BE2C (cell line): ENCODE measurements around the gene RHBDL1.

ENCODE experiments used
- DNase-seq: peaks from one replicate; pipeline ENCODE4 v3.0.0-alpha.2; 2020
- H3K27me3 ChIP-seq: fragments of 250-450 bp; sonication (Bioruptor Pico); 2 replicates; pipeline ENCODE4 v1.5.1; 2020; ENCODE audit warnings: mild to moderate bottlenecking
- H3K36me3 ChIP-seq: fragments of 250-450 bp; sonication (Bioruptor Pico); 2 replicates; pipeline ENCODE4 v1.5.1; 2020; ENCODE audit warnings: mild to moderate bottlenecking
- H3K4me1 ChIP-seq: fragments of 250-450 bp; sonication (Bioruptor Pico); 2 replicates; pipeline ENCODE4 v1.5.1; 2020
- H3K4me3 ChIP-seq: 2 replicates; pipeline ENCODE4 v1.5.1; 2011; ENCODE audit warnings: low read depth, low read length
- H3K9me3 ChIP-seq: fragments of 250-450 bp; sonication (Bioruptor Pico); 2 replicates; pipeline ENCODE4 v1.5.1; 2020
- TF ChIP-seq, protein P1 (sequence below): IDR thresholded peaks from 2 replicates; pipeline ENCODE4 v1.5.1; 2012; ENCODE audit warnings: mild to moderate bottlenecking, low read depth, low read length

Gene RHBDL1

GRCh38 chr16:666572-666971 lies 8.9 kb upstream of the RHBDL1 start:
- Histone ChIP-seq H3K9me3 (no peaks in the 10 kb centered on the region), H3K4me3 (no peak overlapping the region), H3K27me3 (no peaks in the 10 kb centered on the region), H3K36me3 (peaks cover 28% of the 10 kb centered on the region), H3K4me1 (no peaks in the 10 kb centered on the region)
- DNase-seq: no peak
- TF ChIP-seq, protein P1, sequence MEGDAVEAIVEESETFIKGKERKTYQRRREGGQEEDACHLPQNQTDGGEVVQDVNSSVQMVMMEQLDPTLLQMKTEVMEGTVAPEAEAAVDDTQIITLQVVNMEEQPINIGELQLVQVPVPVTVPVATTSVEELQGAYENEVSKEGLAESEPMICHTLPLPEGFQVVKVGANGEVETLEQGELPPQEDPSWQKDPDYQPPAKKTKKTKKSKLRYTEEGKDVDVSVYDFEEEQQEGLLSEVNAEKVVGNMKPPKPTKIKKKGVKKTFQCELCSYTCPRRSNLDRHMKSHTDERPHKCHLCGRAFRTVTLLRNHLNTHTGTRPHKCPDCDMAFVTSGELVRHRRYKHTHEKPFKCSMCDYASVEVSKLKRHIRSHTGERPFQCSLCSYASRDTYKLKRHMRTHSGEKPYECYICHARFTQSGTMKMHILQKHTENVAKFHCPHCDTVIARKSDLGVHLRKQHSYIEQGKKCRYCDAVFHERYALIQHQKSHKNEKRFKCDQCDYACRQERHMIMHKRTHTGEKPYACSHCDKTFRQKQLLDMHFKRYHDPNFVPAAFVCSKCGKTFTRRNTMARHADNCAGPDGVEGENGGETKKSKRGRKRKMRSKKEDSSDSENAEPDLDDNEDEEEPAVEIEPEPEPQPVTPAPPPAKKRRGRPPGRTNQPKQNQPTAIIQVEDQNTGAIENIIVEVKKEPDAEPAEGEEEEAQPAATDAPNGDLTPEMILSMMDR: no peak

DNA sequence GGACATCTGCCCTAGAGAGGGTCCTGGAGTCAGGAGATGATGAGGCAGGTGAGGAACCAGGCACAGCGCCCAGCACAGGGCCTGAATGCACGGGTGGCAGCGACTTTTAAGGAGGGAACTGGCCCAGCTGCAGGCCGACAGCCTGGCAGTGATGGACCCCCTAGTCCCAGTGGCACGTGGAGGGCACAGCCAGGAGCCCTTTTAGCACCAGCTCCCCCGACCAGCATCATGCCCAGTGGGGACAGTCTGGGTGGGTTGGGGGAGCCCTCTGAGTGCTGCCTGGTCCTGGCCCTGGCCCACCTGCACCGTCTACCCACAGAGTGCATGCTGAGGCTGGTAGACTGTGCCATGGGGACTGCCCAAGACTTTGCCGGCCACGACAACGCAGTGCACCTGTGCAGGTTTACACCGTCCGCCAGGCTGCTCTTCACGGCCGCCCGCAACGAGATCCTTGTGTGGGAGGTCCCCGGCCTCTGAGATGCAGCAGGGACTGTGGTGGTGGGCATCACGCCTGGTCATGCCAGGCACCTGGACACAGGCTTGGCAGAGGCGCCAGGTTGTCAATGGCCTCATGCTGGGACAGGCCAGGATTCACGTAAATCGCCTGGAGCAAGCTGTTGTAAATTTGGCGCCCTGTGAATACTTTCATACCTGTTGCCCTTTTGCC lies 8.2 kb upstream of the RHBDL1 start:
- TF ChIP-seq, protein P1: no peak
- DNase-seq: no peak
- H3K4me1 ChIP-seq: no peaks in the 10 kb centered on the region
- peaks cover 33% of the 10 kb centered on the region for H3K36me3 ChIP-seq
- H3K27me3 ChIP-seq: no peaks in the 10 kb centered on the region
- H3K9me3 ChIP-seq: no peaks in the 10 kb centered on the region
- no peak overlapping the region; the same call in 1 of the 2 replicates for H3K4me3 ChIP-seq

DNA sequence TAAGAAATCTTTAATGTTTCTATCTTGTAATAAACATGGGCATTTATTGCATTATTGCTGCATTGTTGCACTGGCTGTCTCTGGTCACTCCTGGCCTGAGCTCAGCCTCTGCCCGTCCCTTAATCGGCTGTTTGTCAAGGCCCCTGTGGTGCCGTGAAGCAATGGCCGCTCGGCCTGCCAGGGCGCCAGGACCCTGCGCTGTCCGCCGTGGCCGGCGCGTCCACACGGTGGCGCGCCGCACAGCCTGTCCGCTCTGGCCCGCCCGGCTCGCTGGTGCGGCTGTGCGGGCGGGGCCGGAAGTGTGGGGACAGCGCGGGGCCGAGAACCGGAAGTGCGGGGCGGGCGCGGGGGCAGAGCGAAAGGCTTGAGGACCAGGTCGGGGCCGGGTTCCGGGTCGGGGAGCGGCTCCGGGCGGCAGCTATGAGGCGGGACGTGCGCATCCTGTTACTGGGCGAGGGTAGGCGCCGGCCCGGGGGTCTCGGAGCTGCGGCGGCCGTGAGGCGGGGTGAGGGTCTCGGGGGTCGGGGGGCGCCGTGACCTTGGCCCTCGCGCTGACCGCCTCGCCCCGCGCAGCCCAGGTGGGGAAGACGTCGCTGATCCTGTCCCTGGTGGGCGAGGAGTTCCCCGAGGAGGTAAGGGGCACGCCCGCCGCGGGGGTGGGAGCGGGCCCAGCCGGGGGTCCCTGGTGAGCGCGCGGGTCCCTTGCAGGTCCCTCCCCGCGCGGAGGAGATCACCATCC lies 7.5 kb upstream of the RHBDL1 start, which contains the start of gene RHOT2:
RHOT2 (plus strand) TSS at position 353 of the 739 bp plus-strand sequence; CDS start at position 421, 68 bp downstream.
- Histone ChIP-seq H3K36me3 (peaks cover 40% of the 10 kb centered on the region), H3K4me1 (no peaks in the 10 kb centered on the region), H3K27me3 (no peaks in the 10 kb centered on the region), H3K4me3 (peak within 1 kb of the TSS; percentile 90), H3K9me3 (no peaks in the 10 kb centered on the region)
- TF ChIP-seq, protein P1: peak; percentile 62
- DNase-seq: peak; percentile 95

DNA sequence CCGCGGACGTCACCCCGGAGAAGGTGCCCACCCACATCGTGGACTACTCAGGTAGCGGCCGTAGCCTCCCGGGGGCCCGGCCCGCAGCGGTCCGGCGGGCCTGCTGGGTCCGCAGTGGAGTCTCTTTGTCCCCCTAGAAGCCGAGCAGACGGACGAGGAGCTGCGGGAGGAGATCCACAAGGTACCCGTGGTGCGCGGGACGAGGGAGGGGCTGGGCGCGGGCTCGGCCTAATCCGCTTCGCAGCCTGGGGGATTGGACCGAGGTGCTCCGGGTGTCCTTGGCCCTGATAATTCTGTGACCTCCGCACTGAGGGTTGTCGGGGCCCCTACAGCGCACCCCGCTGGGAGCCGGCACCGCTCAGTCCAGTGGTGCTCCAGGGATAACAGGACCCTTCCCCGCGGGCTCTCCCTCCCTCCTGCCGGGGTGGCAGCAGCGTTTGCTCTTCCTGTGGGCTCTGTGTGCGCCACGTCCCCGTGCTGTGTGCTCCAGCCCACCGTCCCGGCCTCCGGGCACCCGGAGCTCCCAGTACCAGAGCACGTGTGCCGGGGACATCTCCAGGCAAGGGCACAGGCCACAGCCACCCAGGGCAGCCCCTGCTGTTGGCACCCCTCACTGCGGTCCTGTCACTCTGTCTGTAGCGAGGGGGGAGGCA lies 6.8 kb upstream of the RHBDL1 start:
- TF ChIP-seq, protein P1: no peak
- H3K27me3 ChIP-seq: no peaks in the 10 kb centered on the region
- DNase-seq: no peak

DNA sequence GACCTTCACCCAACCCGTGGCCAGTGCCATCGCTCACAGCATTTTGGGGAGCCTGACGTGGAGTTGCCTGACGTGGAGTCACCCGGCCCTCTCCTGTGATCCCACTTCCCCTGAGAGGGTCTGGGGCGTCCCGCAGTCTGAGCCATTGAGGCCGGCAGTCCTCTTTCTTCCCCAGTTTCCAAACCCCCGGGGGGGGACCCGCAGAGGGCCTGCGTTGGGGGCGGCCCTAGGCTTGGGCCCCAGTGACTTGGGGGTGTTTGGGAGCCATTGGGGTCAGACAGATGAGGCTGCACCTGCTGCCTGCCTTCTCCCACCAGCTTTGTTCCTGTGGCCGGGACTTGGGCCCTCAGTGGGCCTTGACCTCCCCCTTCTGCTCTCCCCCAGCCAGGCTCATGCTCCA lies 5.8 kb upstream of the RHBDL1 start:
- Histone ChIP-seq H3K27me3 (no peaks in the 10 kb centered on the region), H3K4me3 (no peak overlapping the region), H3K4me1 (no peaks in the 10 kb centered on the region), H3K36me3 (peaks cover 54% of the 10 kb centered on the region), H3K9me3 (no peaks in the 10 kb centered on the region)
- TF ChIP-seq, protein P1: no peak
- DNase-seq: no peak

More for the DNA sequence above, 6.8 kb upstream of the RHBDL1 start:
- H3K36me3 ChIP-seq: peaks cover 47% of the 10 kb centered on the region
- peak overlapping the region; percentile 90 for H3K4me3 ChIP-seq
- H3K9me3 ChIP-seq: no peaks in the 10 kb centered on the region
- no peaks in the 10 kb centered on the region for H3K4me1 ChIP-seq
